ENCODE measurements around the gene GDPD5.

The GDPD5 gene

DNA sequence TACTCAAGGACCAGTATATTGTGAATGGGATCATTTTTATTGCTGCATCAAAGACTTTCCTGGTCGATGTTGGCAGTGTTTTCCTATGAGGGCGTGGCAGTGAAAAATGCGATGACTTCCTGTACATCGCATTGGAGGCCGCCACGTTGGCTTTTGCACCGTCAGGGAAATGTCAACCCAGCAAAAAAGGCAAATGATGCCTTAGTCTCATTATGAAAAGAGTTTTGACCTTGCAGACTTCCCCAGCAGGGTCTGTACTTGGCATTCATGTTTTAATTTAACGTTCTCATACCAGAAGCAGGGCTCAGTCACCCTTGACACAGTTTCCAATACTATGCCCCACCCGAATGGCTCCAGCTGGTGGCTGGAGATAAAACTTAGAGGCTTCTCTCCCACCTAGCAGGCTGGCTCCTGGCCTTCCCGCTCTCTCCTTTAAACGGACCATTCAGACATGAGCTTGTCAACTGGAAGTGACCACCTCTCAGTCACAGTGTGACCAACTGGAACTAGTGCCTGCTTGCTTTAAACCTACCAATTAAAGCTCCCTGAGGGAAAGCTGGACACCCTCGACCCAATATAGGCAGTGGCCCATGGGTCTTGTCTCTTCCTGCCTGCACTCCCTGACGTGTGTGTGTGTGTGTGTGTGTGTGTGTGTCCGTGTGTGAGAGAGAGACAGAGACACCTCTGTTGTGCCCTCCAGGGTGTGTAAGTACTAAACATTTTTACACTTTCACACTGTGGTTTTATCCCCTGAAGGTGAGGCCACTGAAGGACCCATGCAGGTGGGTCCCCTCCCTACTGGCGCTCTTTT lies 8.7 kb upstream of the GDPD5 start:
- no peak for DNase-seq

DNA sequence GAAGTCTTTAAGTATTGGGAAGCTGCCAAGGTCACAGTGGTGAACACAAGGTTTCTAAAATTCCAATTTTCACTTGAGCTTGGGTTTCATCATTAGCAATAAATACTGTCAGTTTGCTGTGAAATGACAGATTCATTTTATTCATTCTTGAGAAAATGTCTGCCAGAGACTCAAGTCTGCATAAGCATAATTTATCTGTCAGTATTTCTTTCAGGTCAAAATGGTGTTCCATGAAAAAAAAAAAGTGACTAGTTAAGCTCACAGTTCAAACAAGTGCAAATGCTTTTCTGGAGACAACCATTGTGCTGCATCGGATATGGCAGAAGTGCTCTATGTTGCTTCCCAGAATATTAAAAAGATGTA lies 8.1 kb upstream of the GDPD5 start:
- DNase-seq, result no peak

DNA sequence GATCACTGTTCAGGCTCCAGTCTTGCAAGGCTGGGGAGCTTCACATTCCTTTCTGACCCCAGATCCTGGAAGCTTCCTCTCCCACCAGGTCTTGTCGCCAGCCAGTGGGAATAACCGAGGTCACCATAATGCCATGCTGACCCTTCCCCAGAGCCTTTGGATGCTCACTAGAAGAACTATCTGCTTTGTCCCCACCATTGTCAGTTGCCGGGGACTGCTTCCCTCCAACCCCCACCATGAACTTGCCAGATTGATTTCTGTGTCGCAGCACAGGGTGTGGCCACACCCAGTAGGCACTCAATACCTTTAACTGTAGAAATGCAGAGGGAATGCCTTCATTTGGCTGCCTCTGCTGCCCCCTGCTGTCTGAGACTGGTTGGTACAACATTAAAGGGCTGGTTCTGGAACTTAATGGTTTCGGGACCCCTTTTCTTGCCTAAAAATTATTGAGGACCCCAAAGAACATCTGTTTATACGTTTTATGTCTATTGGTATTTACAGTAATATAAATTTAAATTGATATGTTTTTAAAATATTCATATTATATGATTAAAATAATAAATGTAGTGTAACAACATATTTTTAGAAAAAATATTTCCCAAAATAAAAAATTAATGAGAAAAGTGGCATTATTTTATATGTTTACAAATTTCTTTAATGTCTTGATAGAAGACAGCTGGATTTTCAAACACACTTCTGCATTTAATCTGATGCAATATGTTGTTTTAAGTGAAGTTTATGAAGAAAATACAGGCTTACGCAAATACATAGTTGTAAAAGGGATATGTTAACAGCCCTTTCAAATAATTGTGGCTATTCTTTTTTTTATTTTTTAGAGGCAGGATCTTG lies 6.7 kb upstream of the GDPD5 start:
- peak; percentile 73 for DNase-seq

DNA sequence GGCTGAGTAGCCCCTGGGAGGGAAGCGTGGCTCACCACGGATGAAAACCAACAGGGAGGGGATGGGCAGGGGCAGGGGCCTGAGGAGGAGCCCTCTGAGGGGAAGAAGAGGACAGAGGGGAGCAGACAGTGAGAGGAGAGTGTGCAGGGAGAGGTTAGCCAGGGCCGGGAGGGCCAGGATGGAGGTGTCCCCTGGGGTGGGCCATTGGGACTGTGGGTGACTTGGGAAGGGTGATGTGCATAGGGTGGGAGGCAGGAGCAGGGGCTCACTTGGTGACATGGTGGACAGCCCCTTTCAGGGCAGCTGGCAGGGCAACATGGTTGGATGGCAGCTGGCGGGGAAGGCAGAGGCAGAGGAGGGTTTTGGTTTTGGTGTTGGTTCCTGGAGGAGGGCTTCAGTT lies 5.6 kb upstream of the GDPD5 start:
- no peak for DNase-seq

DNA sequence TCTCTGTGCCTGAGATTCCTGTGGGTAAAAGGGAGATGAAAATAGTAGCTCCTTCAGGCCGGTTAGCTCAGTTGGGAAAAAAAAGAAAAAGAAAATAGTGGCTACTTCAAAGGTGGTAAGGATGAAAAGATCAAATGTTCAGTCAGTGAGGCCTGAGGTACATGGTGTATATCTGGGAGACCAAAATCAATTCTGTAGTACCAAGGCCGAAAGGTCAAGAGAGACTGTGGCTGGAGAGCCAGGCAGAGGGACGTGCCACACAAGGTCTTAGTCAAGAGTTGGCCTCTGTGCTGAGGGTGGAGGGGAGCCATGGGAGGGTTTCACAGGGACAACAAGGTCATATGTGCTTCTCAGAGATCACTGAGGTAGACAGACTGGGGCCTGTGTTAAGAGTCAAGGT lies 4.8 kb upstream of the GDPD5 start:
- no peak for DNase-seq

DNA sequence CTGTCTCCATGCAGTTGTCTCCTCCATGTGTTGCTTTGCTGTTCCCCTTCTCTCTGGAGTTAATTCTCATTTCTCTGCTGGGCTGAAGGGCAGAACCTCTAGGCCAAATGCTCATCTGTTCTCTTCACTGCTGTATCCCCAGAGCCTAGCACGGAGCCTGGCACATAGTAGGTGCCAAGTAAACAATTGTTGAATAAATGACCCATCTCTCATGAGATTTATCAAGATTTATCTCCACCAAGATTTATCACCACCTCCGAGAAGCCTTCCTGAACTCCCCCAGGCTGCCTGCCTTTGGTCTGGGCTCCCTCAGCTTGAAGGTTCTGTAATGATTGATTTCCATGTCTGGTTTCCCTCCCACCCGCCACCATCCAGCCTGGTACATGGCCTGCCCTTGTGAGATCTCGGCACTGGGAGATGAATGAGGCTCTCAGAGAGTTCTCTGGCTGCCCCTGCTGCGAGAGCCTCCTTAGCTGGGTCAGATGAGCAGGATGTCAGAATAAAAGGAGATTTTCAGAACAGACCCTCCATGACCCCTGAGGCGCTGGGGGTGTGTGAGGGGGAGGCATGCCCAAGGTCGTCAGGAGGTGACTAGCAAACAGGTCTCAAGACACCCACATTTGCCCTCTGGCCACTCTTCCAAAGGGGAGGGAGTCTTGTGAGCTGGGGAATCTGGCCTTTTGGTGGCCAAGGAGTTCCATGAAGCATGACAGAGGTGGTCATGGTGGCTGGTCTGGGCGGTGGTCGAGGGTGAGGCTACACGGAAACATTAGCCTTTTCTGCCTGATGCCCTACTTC lies 2.4 kb upstream of the GDPD5 start:
- DNase-seq, result no peak

DNA sequence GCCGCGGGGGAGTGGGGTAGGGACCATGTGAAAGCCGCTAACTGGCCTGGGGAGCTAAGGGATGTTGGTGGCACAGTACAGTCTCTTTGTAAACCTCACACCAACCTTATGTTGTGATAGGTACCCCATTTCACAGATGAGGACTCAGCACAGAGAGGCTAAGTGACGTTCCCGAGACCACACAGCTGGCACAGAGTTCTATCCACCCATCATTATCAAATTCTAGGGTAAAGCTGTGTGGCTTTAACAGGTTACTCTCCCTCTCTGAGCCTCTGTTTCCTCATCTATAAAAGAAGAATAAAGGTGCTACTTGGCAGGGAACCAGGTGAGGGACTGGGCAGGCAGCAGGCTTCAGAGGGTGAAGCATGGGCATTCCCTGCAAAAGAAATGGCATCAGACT lies 1.4 kb upstream of the GDPD5 start:
- DNase-seq, result no peak

DNA sequence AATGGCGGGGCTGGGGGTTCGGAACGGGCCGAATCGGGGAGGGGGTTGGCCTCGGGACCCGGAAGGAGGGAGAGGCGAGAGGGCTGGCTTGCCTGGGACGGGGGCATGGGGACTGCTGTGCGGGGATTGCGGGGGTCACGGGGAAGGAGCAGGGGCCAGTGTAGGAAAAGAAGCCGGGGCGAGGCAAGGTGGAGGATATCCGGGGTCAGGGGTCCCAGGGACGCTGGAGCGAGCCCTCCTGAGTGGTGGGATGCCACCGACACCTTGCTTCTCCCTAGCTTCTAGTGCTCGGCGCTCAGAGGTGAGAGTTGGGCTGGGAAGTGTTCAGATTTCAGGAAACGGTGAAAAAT lies 426 bp upstream of the GDPD5 start:
- no peak for DNase-seq

DNA sequence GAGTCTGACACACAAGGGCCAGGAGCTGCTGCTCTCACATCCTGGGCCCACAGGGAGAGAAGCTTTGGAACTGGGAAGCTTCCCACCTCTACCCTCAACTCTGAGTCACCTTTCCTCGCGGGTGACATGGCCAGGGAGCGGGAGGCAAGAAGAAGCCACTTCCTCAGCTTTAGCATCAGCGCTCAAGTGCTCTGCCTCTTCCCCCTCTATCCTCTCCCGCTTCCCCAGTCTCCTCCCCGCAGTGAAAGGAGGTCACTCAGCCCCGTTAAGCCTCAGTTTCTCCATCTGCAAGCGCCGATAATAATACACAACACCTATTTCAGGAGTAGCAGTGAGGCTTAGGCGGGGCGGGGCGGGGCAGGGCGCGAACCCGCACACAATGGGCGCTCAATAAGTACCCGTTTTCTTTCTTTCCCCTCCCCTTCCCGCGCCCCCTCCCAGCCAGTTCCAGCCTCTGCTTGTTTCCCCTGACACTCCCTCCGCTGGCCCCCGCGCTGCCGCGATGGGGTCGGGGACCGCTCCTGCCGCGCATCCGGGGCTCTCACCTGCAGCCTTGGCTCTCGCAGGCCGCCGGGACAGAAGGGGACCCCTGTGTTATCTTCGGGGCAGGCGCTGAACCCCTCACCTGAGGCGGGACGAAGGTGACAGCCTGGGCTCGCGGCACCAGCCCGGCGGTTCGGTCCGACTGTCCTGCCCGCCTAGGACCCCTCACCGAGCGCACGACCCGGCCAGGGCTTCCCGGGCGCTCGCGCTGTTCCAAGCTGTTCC lies 892 bp downstream of the GDPD5 start:
- DNase-seq, result no peak

DNA sequence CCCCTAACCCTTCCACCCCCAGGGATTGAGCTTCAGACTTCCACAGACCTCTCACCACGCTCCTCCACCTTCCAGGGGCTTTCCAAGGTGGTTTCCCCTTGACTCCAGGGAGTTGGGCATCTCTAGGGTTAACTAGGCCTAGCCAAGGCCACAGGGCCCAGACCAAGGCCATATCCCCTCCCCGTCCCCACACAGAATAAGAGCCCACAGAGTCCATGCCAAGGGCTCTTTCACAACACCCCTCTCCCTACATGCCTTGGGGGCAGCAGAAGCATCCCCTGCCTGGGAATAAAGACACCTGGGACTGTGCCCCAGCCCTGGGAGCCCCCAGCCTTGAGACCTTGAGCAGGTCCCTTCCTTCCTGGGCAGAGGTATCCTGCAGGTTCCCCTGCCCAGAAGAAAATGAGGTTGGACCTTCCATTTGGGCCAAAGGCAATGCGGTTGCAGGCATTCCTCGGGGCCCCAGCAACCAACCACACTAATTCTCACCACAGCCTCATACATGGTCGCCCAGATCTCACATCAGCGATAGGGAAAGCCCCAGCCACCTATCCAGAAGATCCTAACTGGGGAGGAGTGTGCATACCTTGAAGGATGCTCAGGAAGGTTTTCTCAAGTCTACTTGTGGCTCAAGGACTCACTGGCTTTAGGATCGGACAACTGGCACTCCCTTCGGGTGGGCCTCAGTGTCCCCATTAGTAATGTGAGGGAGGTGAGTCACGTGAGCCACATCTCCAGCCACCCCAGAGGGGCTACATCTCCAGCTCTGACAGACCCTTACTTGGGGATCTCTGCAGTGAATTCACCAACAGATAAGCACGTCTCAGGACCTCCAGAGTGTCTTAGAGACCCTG lies 1.7 kb downstream of the GDPD5 start:
- DNase-seq, result no peak

DNA sequence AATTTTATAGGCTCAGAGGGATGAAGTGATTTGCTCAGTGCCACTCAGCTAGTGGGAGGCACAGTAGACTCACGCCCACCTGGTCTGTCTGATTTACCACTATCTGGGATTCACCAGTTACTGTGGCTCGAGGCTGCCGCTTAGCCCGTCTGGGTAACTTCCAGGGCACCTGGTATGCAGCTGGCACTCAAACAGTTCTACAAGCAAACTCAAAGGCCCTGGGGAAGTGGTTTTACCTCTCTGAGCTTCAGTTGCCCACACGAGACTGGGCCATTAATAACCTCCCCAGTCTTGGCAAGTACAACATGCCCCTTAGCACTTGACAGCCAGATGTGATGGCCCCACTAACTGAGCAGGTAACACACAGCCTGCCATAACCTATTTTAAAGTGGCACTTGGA lies 2.6 kb downstream of the GDPD5 start:
- no peak for DNase-seq

DNA sequence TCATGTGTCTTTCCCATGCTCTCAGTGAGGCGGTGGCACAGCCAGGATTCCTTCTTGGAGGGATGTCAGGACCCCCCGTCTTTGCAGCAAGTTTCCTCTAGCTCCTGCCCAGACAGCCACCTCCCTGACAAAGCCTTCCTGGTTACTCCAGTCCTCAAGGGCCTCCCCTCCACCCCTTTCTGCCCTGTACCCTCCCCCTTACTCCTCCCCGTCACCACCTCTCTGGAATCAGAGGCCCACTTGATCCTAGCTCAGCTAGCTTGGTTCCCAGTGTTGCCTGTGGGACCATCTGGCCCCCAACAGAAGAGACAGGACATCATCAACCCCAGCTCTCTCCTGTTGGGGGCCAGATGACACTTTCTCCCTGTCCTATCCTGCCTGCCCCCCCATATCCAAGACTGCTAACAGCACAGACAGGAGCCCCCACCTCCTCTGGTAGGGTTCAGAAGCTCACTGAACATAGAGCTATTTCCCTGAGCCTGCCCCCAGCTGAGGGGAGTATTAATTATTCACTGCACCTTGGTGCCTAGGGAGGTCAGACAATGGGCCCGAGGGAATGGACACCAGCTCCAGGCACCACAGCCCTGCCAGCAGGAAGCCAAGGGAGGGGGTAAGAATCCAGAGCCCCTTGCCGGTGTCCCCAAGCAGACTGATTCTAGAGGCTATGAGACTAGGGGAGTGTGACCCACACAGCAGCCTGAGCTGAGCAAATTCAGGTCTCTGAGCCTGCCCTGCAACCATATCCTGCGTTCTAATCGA lies 3.3 kb downstream of the GDPD5 start:
- no peak for DNase-seq

DNA sequence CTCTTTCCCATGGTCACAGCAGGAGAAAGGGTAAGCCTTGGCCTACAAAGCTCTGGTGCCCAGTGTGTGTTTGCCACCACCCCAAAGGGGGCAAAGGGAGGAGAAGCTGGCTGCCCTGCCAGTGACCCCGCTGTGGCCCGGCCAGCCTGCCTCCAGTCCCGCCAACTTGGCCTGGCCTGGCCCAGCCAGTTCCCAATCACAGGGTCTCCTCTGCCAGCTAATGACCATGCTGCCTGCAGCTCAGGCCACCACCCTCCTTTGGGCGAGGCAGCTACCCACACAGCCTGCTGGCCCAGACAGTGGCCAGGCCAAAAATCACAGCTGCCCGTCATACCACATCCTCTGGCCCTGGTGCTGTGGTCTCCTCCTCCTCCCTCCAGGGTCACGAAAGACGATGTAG lies 5.1 kb downstream of the GDPD5 start:
- peak; percentile 68 for DNase-seq

DNA sequence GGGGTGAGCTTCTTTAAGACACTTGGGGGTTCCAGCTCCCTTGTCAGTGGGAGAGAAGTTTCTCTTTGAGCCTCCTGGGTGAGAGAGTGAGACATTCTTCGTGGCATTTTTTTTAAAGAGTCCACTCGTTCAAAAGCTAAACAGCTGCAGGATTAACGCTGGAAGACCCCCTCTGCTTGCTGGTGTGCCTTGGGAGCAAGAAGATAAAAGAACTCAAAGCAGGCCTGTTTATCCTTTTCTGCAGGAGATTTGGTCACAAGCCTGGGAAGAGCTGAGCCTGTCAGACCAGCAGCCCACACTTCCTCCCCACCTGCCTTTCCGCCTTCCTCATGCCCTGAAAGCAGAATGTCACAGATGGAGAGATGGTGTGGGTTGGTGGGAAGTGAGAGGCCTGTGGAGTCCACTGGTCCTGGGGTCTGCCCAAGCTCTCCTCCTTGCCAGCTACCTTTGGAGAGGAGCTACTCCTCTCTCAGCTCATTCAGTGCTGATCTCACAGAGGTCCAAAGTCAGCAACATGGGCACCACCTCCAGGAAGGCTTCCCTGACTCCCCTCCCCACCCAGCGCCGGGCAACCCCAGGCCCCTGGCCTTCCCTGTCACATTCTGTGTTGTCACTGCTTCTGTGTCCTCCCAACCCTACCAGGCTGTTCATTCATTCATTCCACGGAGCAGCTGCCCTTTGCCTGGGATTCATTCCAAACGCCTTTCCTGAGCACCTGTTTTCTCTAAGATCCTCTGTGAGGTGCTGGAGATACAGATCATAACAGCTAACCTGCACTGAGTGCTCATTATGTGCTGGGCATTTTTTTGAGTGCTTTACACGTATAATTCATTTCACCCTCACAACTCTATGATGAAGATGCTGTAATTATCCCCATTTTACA lies 6.7 kb downstream of the GDPD5 start:
- DNase-seq, result no peak

DNA sequence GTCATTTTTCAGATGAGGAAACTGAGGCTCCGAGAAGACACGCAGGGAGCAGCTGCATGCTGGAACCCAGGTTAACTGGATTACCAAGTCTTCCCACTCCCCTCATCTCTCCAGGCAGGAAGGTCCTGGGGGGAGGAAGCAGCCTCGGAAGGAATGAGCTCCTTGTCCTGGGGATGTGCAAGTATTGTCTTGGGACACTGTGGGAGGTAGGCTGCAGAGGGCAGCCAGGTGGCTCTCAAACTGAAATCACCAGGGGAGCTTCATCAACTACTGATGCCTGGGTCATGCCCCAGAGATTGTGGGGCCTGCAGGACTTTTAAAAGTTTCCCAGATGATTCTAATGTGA lies 7.6 kb downstream of the GDPD5 start:
- DNase-seq, result no peak

DNA sequence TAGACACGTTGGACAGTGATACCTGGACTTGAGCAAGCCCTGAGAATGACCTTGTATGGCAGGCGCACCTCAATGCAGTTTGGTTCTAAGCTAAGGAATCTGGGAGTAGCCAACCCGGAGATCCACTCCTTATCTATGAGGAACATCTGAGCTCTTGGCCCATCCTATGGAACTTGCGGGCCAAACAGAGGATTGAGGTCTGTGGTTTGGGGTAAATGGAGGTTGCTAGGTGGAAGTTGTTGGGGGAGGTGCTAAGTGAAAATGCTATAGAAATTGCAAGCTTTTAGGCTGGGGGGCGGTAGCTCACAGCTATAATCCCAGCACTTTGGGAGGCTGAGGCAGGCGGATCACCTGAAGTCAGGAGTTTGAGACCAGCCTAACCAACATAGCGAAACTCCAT lies 8.9 kb downstream of the GDPD5 start:
- DNase-seq, result no peak

DNA sequence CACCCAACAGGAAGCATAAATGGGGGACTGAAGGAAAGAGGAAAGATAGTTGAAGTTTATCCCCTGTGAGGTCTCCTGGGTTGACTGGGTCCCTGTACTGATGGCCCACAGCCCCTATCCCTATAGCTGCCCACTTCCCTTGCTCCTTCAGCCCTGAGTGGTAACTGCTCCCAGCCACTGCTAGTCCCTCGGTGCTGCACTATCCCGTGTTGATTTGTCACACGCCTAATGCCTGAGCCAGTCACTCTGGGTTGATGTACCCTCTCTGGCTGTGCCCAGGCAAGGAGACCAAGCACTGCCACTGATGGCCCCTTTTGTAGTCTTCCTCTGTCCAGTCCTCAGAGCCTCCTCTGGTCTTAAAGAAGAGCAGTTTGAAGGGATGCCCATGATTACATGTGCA lies 9.6 kb downstream of the GDPD5 start:
- no peak for DNase-seq

DNA sequence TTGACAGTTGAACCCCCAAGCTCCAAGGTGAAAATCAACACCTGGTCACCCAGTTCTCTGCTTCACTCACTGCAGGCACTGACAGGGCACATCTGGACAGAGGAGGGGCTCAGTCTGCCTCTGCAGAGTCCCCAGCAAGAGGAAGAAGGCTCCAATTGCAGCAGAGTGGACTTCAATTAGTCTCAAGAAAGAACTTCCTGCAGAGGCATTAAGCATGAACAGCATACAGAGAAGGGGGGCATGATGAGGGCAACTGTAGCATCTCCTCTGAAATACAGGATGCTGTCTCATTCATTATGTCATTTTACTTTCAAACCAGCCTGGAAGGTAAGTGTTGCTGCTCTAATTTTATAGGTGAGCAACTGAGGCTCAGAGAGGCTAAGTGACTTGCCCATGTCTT lies 11.1 kb downstream of the GDPD5 start:
- DNase-seq, result no peak

DNA sequence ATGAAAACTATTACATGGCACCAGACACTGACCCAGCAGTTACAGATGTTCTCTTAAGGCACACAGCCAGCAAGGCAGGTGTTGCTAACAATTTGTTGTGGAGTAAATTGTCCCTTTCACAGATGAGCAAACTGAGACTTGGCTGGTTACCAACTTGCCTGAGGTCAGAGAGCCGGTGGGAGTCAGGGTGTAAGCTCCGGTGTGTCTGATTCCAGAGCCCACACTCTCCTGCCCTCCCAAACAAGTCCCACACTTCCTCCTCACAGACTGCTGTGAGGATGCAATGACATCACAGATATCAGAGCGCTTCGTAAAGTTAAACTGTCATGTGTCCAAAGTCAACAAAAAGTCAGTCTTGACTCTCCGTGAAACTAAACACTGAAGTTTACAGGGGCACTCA lies 12.5 kb downstream of the GDPD5 start:
- DNase-seq, result no peak

DNA sequence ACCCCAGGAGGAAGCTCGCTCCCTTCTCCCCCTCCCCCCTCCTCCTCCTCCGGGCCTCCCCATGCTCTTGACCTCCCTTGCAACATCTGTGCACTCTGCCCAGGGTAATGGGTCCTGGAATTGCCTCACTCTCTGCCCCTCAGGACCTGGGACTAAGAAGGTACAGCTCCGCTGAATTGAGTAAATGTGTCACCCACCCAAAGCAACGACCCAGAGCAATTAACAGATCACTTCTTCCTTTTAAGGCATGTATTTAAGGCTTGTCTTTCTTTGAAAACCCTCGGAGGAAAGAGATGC lies 15.1 kb downstream of the GDPD5 start:
- no peak for DNase-seq

Data from right hindlimb (tissue), 1 donor.